Activated T-helper 1 cell treated with anti-CD3 and anti-CD28 coated beads, Interleukin-2, amount 50 U/mL, for 16 hours (primary cell): ENCODE results near the gene NAT16.
A peak's percentile ranks its signal among the peaks of the same experiment; 100 is the strongest.
"Not testable (repeated sequence)": the region's sequence is repeated elsewhere in the genome, so short reads cannot be mapped to it uniquely, and the experiment has no call there.

Experiments used
- DNase-seq, 2 donors: peaks; one replicate each; pipeline ENCODE4 v3.0.0-alpha.2; 2020; ENCODE audit warnings: low read depth in 1 of 2, low spot score in 1 of 2

NAT16 gene

DNA sequence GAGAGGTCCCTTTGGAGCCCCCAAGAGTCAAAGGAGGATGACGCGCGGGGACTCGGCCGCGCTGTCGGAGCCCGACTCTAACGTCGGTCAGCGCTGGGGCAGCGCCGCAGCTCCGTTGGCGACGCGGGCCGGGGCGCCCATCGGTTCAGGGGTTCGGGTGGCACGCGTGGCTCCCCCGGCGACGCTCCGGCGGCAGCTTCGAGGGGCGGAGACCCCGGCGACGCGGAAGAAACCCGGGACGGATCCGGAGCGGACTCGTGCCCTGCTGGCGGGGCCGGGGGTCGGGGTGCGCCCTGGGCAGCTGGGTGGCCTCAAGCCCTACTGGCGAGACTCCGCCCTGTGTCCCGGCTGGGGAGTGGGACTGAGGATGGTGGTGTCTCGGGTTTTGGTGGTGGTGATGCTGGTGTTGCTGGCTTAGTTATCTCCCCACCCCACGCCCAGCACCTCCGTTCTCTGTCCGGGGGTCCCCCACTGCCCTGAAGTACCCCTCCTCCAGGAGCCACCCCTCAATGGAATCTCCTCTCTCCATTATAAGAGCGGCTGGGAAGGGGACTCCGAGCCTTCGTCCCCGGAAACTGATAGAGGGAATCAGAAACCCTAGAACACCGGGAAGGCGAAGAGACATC lies at the start of gene NAT16:
Gene NAT16, minus strand, starts transcription at position 164 of the 626 bp plus-strand sequence. CDS start 5,486 bp downstream, outside the sequence.
- no peak for DNase-seq

DNA sequence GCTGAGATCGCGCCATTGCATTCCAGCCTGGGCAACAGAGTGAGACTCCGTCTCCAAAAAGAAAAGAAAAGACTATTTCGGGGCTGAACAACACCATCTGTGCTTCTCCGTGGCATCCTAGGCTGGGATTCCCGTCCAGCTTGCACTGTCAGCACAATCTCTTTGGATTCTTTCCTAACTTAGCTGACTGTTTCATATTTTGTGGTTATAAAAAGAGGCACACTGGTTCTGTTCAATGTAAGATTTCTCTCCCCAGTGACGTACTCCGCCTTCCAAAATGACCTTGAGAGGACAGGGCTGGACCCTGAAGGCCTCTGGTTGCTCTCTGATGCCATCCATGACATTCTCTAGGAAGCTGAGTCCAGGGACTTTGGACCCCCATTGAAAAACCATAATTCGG lies 46.6 kb upstream of the NAT16 start:
- DNase-seq = no peak

DNA sequence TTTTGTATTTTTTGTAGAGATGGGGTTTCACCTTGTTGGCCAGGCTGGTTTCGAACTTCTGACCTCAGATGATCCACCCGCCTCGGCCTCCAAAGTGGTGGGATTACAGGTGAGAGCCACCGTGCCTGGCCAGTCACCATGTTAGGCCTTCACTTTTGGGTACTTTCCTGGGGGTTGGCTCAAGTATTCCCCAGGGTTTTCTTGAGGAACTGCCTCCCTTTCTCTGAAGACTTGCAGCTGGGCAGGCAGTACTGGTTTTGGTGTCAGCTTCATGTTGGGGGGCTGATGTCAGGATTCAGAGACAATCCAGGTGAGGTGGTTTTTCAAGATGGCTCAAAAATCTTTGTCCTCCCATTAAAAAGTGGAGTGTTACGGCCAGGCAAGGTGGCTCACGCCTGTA lies 45.6 kb upstream of the NAT16 start:
- DNase-seq = no peak

DNA sequence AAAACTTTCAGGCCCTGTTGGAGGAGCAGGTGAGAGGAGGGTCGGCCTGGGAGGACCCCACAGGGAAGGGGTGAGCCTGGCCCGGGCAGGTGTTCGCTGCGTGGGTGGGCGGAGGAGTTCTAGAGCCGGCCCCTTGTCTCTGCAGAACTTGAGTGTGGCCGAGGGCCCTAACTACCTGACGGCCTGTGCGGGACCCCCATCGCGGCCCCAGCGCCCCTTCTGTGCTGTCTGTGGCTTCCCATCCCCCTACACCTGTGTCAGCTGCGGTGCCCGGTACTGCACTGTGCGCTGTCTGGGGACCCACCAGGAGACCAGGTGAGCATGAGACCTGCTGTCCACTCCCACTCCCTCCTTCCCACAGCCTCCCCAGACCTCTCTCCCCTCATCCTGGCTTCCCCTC lies 43.4 kb upstream of the NAT16 start:
- no peak for DNase-seq

DNA sequence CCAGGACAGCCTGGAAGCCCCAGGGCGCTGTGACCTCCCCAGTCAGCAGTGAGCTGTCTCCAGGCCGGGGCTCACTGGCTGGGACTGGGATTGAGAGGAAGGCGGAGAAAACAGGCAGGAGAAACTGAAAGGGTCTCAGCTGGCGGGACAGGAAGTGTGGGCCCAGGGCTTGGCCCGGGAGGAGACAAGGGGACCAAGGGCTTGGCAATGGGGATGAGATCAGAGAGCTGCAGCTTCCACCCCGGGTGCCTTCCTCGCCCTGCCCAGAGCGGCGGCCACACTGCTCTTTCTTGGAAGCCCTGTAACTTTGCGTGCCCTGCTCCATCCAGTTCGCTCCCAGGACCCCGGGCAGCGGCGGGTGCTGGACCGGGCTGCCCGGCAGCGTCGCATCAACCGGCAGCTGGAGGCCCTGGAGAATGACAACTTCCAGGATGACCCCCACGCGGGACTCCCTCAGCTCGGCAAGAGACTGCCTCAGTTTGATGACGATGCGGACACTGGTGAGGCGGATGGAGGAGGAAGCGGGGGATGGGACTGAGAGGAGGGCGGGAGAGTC lies 42.3 kb upstream of the NAT16 start:
- no peak for DNase-seq

DNA sequence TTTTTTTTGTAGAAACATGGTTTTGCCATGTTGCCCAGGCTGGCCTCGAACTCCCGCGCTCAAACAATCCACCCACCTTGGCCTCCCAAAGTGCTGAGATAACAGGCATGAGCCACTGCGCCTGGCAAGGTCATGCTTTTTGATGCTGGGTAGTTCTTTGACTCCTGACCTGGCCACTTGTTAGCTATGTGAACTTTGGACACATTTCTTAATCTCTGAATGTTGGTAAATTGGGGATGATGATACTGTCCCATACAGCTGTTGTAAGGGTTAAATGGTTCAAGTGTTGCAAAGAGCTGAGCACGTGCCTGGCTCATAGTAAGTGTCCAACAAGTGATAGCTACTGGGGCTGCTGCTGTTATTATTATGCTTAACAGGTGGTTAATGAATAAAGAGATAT lies 40.2 kb upstream of the NAT16 start:
- no peak for DNase-seq

DNA sequence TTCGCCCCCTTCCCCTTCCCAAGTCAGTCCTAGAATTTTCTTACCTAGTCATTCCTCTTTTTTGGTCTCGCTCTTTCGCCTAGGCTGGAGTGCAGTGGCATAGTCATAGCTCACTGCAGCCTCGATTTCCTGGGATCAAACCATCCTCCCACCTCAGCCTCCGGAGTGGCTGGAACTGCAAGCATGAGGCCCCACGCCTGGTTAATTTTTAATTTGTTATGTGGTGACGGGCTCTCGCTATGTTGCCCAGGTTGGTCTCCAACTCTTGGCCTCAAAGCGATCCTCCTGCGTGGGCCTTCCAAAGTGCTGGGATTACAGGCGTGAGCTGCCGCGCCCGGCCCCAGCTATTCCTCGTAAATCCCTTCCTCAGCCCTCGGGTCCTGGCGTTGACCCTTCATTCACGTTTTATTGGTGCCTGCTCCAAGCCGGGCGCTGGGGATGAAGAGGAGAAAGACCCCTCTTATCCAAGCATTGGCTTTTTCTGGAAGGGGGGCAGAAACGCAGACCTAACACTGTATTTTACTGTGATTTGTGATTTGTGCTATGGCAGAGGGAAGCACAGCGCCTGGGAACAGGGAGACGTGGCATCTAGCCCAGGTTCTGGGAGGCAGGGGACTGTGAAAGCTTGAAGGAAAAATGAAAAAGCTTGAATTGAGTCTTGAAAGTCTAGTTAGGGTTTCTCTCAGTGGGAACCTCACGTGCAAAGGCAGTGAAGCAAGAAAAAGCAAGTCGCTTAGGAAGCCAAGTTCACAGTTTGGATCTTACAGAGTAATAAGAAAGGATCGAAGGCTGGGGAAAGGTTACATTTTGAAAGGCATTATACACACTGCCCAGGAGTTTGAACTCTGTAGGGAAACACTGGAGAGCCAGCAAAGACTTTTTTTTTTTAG lies 38.4 kb upstream of the NAT16 start:
- DNase-seq = no peak

DNA sequence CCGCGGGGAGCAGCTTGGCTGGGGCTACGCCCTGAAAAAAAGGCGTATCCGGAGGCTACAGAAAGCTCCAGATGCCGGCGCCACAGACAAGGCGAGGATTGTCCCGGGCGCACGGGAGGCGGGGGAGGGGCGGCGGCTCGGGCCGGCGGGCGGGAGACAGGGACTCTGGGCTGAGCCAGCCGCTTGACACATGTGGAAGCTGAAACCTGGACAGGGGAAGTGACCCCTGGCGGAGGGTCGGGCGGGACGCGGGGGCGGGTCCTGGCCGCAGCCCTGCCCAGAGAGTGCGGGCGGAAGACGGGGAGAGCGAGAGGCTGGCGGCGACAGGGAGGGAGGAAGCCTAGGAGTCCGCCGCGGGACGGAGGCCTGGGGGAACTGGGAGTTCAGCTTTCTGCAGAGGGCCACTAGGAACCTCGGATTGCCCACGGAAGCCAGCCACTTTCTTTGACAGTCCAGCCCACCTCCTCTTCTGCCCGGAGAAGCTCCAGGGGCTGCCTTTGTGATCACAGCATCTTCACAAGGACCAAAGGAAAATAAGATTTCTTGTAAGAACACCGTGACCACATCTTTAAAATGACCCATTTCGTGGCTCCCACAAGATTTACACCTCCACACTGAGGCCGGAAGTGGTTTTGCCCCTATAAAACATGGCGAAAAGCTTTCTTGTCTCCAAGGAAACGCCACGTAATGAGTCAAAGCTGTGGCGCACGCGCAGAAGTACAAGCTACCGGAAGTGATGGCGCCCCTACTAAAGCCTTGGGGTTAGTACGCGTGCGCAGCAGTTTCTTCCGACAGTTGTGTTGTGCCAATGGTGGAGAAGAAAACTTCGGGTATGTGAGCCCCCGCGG lies 37.5 kb upstream of the NAT16 start, which contains the start of the genes PLOD3 and ZNHIT1:
Gene PLOD3, minus strand, starts transcription at position 194 of the 848 bp plus-strand sequence. CDS start 307 bp downstream, outside the sequence.
Gene ZNHIT1, plus strand, starts transcription at position 778 of the 848 bp plus-strand sequence. Its CDS starts 31 bp downstream, at position 809.
- peak; percentile 91 for DNase-seq

DNA sequence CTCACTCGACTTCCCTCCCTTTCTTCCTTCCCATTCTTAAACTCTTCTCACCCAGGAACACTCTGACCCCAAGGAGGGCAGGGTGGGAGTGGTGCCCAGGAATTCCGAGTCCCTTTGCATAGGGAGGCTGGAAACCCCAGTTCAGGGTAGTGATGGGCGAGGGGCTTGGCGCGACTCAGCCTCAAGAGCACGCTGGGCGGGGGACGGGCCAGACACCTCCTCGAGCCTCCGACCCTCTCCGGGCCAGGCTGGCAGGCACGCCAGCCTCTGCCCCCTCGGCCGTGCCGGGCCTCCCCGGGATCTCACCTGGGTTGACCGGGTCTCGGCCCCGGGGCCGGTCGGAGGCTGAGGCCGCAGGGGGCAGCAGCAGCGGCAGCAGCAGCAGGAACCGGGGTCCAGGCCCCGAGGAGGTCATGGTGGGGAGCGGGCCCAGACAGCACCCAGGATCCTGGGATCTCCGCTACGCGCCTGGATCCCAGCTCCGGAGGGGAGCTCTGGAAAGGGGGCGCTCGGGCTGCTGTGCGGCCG lies 36.8 kb upstream of the NAT16 start:
- DNase-seq = no peak

DNA sequence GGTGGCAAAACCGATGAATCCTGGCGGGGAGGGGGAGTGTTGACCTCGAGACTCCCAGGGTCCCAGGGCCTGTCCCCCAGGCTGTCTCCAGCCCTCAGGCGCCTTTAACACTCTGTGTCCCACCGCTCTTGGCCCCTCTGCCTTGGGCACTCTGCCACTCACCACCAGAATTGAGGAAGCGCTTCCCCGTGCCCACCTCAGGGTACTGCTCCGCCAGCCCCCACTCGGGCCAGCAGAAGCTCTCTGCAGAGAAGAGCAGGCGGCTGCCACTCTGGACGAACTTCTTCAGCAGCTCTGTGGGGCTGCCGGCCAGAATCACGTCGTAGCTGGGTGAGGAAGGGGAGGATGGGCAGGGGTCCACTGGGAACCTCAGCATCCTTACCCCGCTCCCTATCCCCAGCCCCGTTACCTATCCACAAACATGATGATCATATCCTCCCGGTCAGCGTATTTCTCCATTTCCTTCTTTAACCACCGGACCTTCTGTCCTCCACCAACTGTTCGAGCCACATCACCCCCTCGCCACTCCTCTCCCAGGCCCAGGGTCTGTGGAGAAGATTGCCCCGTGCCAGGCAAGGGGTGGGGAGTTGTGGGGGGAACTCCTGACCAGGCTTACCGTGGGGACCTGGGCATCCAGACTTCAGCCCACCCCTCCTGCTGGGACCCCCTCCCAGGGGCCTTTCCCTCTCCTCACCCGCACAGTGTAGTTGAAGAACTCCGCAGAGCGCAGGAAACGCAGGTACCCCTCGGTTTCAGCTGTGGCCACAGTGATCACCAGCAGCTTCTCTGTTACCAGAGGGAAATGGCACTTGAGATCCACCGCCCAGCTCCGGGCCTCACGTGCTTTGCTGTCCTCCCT lies 36.1 kb upstream of the NAT16 start:
- DNase-seq = no peak

DNA sequence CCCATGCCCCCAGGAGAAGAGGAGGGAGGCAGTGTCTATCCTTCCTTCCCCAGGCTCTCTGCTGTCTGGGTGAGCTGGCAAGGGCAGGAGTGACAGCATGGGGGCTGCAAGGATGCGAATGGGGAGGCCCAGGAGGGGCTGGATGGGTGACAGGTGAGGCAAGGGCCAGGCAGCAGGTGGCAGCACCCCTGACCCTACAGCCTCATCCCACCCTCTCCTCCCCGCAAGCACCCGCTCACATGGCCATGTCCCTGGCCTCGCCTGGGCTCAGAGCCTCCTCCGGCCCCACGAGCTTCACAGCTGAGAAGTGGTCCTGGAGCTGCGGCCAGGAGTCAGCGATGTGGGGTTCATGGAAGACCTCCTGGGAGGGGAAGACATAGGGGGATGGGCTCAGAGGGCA lies 31.9 kb upstream of the NAT16 start:
- no peak for DNase-seq

DNA sequence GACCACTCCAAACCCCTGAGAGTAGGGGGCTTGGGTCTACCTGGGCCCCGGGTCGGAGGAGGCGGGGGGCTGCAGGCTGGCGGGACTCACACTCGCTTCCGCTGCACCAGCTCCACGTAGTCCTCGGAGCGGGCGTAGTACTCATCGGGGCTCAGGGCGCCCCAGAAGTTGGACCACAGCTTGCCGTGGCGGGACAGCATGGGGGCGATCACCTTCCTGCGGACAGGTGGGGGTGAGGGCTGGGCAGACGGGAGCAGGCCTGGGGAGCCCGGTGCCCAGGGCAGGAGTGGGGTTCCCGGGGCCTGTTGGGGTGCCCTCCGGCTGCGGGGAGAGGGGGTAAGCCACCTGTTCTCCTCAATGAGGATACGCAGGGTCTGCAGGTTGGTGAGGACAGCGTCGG lies 31.4 kb upstream of the NAT16 start:
- DNase-seq = no peak

DNA sequence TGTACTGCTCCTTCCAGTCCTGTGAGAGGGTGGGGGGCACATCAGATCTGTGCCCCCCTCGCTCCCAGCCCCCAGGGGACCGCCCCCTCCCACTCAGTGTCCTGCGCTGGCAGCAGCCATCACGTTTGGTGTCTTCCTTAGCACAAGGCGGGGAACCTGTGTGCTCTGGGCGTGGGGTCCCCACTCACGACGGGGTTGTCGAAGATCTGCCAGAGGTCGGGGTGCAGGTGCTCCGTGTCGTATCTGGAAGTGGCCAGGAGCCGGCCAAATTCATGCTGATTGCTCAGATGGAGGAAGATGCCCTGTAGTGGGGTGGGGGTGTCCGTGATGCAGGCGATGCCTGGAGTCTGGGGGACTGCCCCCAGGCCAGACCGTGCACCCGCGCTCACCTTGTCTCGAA lies 30.1 kb upstream of the NAT16 start:
- DNase-seq = no peak

DNA sequence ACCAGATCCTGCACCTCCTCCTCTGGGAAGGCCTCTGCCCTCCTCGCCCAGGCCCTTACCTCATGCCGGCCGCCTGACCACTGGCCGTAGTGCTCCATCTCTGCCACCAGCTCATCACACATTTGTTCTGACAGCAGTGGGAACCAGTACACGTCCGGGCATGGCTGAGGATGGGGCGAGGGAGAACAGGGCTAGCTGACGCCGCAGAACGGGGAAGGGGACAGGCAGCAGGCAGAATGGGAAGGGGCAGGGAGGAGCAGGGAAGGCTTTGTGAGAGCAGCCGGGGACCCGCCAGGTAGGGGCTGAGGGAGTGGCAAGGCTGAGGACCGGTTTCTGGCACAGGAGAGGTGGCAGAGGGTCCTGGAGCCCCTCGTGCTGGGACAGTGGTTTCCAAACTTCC lies 28.7 kb upstream of the NAT16 start:
- no peak for DNase-seq

DNA sequence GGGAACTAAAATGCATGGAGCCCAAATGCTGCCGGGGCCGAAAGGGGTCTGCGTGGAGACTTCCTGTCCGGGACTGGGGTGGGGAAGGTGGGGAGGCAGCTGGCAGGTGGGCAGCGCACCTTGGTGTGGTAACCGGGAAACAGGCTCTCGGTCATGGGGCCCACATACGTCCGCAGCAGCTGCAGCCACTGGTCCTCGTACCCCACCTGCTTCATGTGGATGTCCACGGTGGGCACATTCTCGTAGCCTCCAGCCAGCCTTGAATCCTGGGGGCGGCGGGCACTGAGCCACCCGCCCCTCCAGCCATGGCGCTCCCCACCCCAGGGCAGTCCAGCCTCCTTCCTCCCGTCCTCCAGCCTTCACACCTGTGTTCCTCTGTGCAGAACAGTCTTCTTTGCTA lies 27.4 kb upstream of the NAT16 start:
- no peak for DNase-seq

DNA sequence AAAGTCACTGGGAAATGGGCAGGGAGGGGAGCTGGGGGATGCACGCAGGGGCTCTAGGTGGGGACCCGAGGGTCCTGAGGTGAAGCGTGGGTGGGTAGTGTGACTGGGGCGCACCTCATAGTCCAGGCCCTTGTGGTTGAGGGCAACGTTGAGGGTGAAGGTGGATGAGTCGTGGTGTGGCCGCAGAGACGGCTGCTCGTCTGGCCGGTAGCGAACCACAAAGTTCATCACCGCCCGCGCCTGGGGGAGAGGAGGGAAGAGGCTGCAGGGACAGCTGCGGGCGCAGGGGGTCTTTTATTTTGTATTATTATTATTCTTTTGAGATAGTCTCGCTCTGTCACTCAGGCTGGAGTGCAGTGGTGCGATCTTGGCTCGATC lies 26.6 kb upstream of the NAT16 start:
- no peak for DNase-seq

DNA sequence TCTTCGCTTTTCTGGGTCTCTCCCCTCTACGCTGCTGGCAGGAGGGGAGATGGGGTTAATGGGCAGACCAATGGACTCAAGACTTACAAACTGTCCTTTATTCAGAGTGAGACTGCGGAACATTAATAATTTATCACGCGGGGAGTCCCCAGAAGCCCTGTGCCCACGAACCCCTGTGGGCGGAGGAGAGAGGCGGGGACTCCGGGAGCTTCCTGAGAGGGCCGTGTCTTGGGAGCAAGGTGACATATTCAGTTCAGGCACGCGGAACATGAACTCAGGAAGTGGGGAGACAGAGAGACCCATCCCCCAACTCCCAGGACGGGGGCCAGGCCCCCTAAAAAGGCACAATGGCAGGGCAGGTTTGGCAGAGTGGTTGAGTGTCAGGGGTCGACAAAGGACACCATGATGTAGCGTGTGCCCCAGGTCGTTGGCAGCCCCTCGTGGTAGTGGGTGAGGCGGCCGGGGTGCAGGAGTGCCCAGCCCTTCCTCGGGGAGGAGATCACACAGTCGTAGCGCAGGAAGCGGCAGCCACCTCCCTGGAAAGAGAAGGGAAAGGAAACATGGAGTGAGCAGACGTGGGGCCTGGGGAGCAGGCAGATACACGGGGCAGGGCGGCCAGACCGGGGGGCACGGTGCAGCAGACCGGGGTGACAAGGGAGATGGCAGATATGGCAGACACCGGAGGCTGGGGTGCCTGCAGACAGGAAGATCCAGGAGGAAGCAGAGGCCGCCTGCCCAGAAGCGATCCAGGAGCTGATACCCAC lies 26.0 kb upstream of the NAT16 start:
- no peak for DNase-seq

DNA sequence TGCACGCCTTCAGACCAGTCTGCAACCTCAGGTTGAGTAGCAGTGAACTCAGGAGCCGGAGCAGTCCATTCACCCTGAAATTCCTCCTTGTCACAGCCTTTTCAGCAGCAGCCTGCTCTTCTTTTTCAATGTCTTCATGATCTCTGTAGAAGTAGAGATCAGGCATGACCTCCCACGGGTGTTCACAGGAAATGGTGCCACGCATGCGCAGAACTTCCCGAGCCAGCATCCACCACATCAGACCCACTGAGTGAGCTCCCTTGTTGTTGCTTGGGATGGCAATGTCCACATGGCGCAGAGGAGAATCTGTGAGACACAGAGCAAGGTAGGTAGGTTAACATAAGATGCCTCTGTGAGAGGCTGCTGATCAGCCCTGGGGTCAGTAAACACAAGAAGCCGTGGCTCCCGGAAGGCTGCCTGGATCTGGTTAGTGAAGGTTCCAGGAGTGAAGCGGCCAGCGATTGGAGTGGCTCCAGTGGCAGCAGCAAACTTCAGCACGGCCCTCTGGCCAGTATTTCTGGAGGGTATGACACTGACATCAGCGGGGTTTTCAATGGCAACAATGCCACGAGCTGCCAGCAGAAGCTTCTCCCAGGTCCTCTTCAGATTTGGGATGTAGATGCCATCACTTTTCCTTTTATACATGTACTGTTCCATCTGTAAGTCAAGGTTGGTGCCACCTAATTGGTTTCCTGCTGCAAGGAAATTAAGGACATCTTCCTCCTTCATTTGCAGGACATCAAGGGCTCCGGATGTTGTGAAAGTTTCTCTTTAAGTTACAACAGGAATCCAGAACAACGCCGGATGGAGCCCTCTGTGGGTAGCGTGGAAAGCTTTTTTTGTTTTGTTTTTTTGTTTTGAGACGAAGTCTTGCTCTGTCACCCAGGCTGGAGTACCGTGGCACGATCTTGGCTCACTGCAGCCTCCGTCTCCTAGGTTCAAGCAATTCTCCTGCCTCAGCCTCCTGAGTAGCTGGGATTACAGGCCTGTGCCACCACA lies 23.9 kb upstream of the NAT16 start:
- not testable (repeated sequence) for DNase-seq
